A549 (cell line): ENCODE results near the gene FAF1. TPM values are rescaled to one million over a fixed set of nuclear protein-coding genes. Genes with fewer than 3 reads are reported as not detected.

Source experiments
- ATAC-seq, 2 experiments: fragments of 200-7000 bp in 1 of 2; fragments of >200 bp in 1 of 2; cut with Nextera tagmentation in 1 of 2; cut with Tn5 transposase in 1 of 2; 3 replicates each; pipeline versions ENCODE4 v1.8.0 to v1.9.1; 2018 to 2020; ENCODE audit warnings: mild to moderate bottlenecking in 1 of 2, moderate library complexity in 1 of 2
- CTCF ChIA-PET: fragments of 300-600 bp; sonication (Branson Sonifier 250); formaldehyde crosslinking; extraction: SDS; loops from one replicate; lab custom pipeline; 2021; ENCODE audit warnings: antibody characterized with exemption, inconsistent platforms; lab: Yijun Ruan, JAX
- POLR2A ChIA-PET: fragments of 350-600 bp; formaldehyde crosslinking; extraction: SDS; loops from one replicate; lab custom pipeline; 2021; ENCODE audit warnings: antibody characterized with exemption, inconsistent platforms; lab: Yijun Ruan, JAX
- DNase-seq, 2 experiments: peaks; one replicate each; pipeline versions ENCODE4 v3.0.0 to v3.0.0-alpha.2; 2011 to 2016; ENCODE audit warnings: low read depth in 1 of 2, low spot score in 1 of 2
- FAIRE-seq: peaks from 2 replicates; lab custom pipeline; 2011; peaks lifted over from hg19 to GRCh38; lab: Jason Lieb, UNC
- H3K27ac ChIP-seq, 2 experiments: fragments of >200 bp; sonication (Bioruptor Twin); formaldehyde crosslinking; 3 replicates each; pipeline ENCODE4 v1.5.1; 2016 to 2017
- H3K4me1 ChIP-seq: fragments of >200 bp; sonication (Bioruptor Twin); formaldehyde crosslinking; 3 replicates; pipeline ENCODE4 v1.6.1; 2016
- H3K4me2 ChIP-seq: fragments of >200 bp; sonication (Bioruptor Twin); formaldehyde crosslinking; 3 replicates; pipeline ENCODE4 v1.6.1; 2016
- H3K4me3 ChIP-seq: fragments of >200 bp; sonication (Bioruptor Twin); formaldehyde crosslinking; 3 replicates; pipeline ENCODE4 v1.5.1; 2016
- H3K9me3 ChIP-seq: fragments of >200 bp; sonication (Bioruptor Twin); formaldehyde crosslinking; 3 replicates; pipeline ENCODE4 v1.6.1; 2016
- CHD2 ChIP-seq: fragments of 150-350 bp; IDR thresholded peaks from 2 replicates; pipeline ENCODE4 v1.6.1; 2014; ENCODE audit warnings: low read length; ENCODE audit not compliant: partially characterized antibody
- EHMT2 ChIP-seq: fragments of 200-600 bp; sonication (generic); IDR thresholded peaks from 2 replicates; pipeline ENCODE4 v1.6.1; 2016; ENCODE audit warnings: antibody characterized with exemption, low read depth, mild to moderate bottlenecking, moderate library complexity
- ELK1 ChIP-seq: fragments of 150-350 bp; IDR thresholded peaks from 2 replicates; pipeline ENCODE4 v1.6.1; 2014; ENCODE audit warnings: low read depth, mild to moderate bottlenecking, low read length
- EP300 ChIP-seq, 2 experiments: fragments of >200 bp; sonication (Bioruptor Twin); formaldehyde crosslinking; IDR thresholded peaks; 2 replicates in 1 of 2; 3 replicates in 1 of 2; pipeline ENCODE4 v1.6.1; 2016 to 2017
- FOSB ChIP-seq: fragments of 250-450 bp; sonication (Bioruptor Pico); IDR thresholded peaks from 2 replicates; pipeline ENCODE4 v1.5.0; 2020; ENCODE audit warnings: mild to moderate bottlenecking, moderate library complexity
- FOXS1 ChIP-seq: fragments of 250-450 bp; sonication (Bioruptor Pico); IDR thresholded peaks from 2 replicates; pipeline ENCODE4 v1.5.0; 2020; ENCODE audit warnings: mild to moderate bottlenecking, moderate library complexity
- GATA3 ChIP-seq: IDR thresholded peaks from 2 replicates; pipeline ENCODE4 v1.6.1; 2012; ENCODE audit warnings: borderline replicate concordance
- HOXB5 ChIP-seq: fragments of 250-450 bp; sonication (Bioruptor Pico); IDR thresholded peaks from 2 replicates; pipeline ENCODE4 v1.5.0; 2020; ENCODE audit warnings: mild to moderate bottlenecking, moderate library complexity
- JUN ChIP-seq, 2 experiments: fragments of >200 bp; sonication (Bioruptor Twin); formaldehyde crosslinking; IDR thresholded peaks; 2 replicates in 1 of 2; 3 replicates in 1 of 2; pipeline ENCODE4 v1.6.1; 2016 to 2017
- JUNB ChIP-seq: fragments of >200 bp; sonication (Bioruptor Twin); formaldehyde crosslinking; IDR thresholded peaks from 2 replicates; pipeline ENCODE4 v1.6.1; 2016
- NR3C1 ChIP-seq: fragments of >200 bp; sonication (Bioruptor Twin); formaldehyde crosslinking; IDR thresholded peaks from 3 replicates; pipeline ENCODE4 v1.6.1; 2017
- POLR2AphosphoS2 ChIP-seq: conservative IDR thresholded peaks from 2 replicates; pipeline ENCODE4 v1.6.1; 2012; ENCODE audit warnings: low read length, improper control_type of control experiment, inconsistent platforms
- RAD21 ChIP-seq, 2 experiments: fragments of >200 bp in 1 of 2; sonication (Bioruptor Twin) in 1 of 2; formaldehyde crosslinking in 1 of 2; IDR thresholded peaks in 1 of 2; conservative IDR thresholded peaks in 1 of 2; 2 replicates in 1 of 2; 3 replicates in 1 of 2; pipeline ENCODE4 v1.6.1; 2012 to 2018; ENCODE audit warnings: inconsistent platforms in 1 of 2
- RCOR1 ChIP-seq: fragments of 150-350 bp; IDR thresholded peaks from 2 replicates; pipeline ENCODE4 v1.6.1; 2014; ENCODE audit warnings: antibody characterized with exemption, low read length, low read depth
- RFX5 ChIP-seq: fragments of 450-650 bp; IDR thresholded peaks from 2 replicates; pipeline ENCODE4 v1.7.1; 2014; ENCODE audit warnings: antibody characterized with exemption, mild to moderate bottlenecking, moderate library complexity
- SMC3 ChIP-seq: fragments of >200 bp; sonication (Bioruptor Twin); formaldehyde crosslinking; IDR thresholded peaks from 3 replicates; pipeline ENCODE4 v1.6.1; 2018; ENCODE audit warnings: inconsistent platforms
- TFCP2L1 ChIP-seq: fragments of 250-450 bp; sonication (Bioruptor Pico); IDR thresholded peaks from 2 replicates; pipeline ENCODE4 v1.5.0; 2021; ENCODE audit warnings: mild to moderate bottlenecking
- TP53 ChIP-seq: fragments of 250-450 bp; sonication (Bioruptor Pico); IDR thresholded peaks from 2 replicates; pipeline ENCODE4 v1.5.0; 2021; ENCODE audit warnings: mild to moderate bottlenecking, moderate library complexity
- USF2 ChIP-seq: fragments of 450-650 bp; IDR thresholded peaks from 2 replicates; pipeline ENCODE4 v1.6.1; 2014; ENCODE audit warnings: antibody characterized with exemption
- ZFP36 ChIP-seq: fragments of 450-650 bp; IDR thresholded peaks from 2 replicates; pipeline ENCODE4 v1.6.1; 2014; ENCODE audit warnings: borderline replicate concordance; ENCODE audit not compliant: partially characterized antibody
- ZNF302 ChIP-seq: fragments of 250-450 bp; sonication (Bioruptor Pico); IDR thresholded peaks from 2 replicates; pipeline ENCODE4 v1.9.0; 2021; ENCODE audit warnings: inconsistent platforms, mild to moderate bottlenecking, moderate library complexity
- WGBS: methylation state at CpG from one replicate; pipeline ENCODE4 v1.1.6; 2017; ENCODE audit errors: missing lambda C conversion rate; 5-methylcytosine and 5-hydroxymethylcytosine counted together
- polyA plus RNA-seq, 4 experiments: library from polyadenylated mRNA; depleted of rRNA in 3 of 4; stranded (reverse); fragments of >200 nt; fragmentation: RNase III in 1 of 4; extraction: RNeasy Plus Mini Kit Qiagen cat#74134 plus additional on column Dnase treatment in 1 of 4; gene quantifications; 2 replicates in 3 of 4; 3 replicates in 1 of 4; pipeline ENCODE4 v1.2.3, GENCODE V29; 2011 to 2017
- TF ChIP-seq, protein P1 (sequence below): fragments of 250-450 bp; sonication (Bioruptor Pico); IDR thresholded peaks from 2 replicates; pipeline ENCODE4 v1.5.0; 2021; ENCODE audit warnings: mild to moderate bottlenecking, moderate library complexity, borderline replicate concordance
- TF ChIP-seq, protein P2 (sequence below): fragments of >200 bp; sonication (Bioruptor Twin); formaldehyde crosslinking; IDR thresholded peaks from 3 replicates; pipeline ENCODE4 v1.5.1; 2016

FAF1 gene
- polyA plus RNA-seq, 2 of the 4 experiments (the other 2 are of a cell fraction), result 31.7 to 46.2 TPM

DNA sequence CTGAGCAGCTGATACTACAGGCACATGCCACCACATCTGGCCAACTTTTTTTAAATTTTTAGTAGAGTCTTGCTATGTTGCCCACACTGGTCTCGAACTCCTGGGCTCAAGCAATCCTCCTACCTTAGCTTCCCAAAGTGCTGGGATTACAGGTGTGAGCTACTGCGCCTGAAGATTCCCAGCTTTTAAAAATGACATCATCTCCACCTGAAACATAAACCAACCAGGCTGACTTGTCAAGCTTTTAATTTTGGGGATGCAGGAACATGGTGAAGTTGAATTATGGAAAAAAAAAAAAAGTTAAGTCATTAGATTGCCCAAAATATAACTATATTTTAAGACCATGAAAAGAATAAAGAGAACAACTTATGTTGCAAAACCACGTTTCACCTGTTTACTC is 350.6 kb downstream of the FAF1 start:
- FAIRE-seq (no peak), DNase-seq (no peak), ATAC-seq (no peak)
- no peak for TF ChIP-seq EHMT2
- no peak for TF ChIP-seq RCOR1
- no peak for TF ChIP-seq GATA3
- TF ChIP-seq FOXS1 (CRISPR knock-in tag), result no peak
- no peak for TF ChIP-seq RFX5
- TF ChIP-seq, protein P1, sequence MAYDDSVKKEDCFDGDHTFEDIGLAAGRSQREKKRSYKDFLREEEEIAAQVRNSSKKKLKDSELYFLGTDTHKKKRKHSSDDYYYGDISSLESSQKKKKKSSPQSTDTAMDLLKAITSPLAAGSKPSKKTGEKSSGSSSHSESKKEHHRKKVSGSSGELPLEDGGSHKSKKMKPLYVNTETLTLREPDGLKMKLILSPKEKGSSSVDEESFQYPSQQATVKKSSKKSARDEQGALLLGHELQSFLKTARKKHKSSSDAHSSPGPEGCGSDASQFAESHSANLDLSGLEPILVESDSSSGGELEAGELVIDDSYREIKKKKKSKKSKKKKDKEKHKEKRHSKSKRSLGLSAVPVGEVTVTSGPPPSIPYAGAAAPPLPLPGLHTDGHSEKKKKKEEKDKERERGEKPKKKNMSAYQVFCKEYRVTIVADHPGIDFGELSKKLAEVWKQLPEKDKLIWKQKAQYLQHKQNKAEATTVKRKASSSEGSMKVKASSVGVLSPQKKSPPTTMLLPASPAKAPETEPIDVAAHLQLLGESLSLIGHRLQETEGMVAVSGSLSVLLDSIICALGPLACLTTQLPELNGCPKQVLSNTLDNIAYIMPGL (CRISPR knock-in tag), result no peak
- TF ChIP-seq JUN (IDR thresholded peaks at IDR 0.05), result no peak
- no peak for TF ChIP-seq TP53 (CRISPR knock-in tag)
- no peak for TF ChIP-seq POLR2AphosphoS2
- TF ChIP-seq ZNF302 (CRISPR knock-in tag), result no peak
- no peak for TF ChIP-seq ELK1
- WGBS, result 93% methylated on average over 3 of the region's 3 CpGs
- H3K4me2 ChIP-seq, result no peak overlapping the region
- H3K27ac ChIP-seq, result no peak overlapping the region
- ChIA-PET CTCF (interaction anchor here (0.9 to 6.6 kb wide), 2 partner anchors 95 to 241 kb away, joined by 3 to 33 read pairs; no protein-coding TSS in a partner anchor), POLR2A (no interaction called here)
- no peak overlapping the region for H3K4me3 ChIP-seq
- H3K4me1 ChIP-seq, result no peaks in the 10 kb centered on the region
- H3K9me3 ChIP-seq, result no peaks in the 10 kb centered on the region

GRCh38 chr1:50605186-50605875 is 354.7 kb downstream of the FAF1 start:
- ChIA-PET POLR2A (no interaction called here), CTCF (interaction anchor here (0.6 to 6.6 kb wide), 10 partner anchors 9 to 514 kb away, joined by 3 to 33 read pairs (median 4); no protein-coding TSS in a partner anchor)
- peak; percentile 19 to 35 for DNase-seq
- Histone ChIP-seq H3K4me1 (peaks cover 13% of the 10 kb centered on the region; the same call in 1 of the 3 replicates), H3K4me3 (no peak overlapping the region), H3K27ac (no peak overlapping the region), H3K9me3 (no peaks in the 10 kb centered on the region), H3K4me2 (no peak overlapping the region)
- WGBS, result 95% methylated on average over 2 of the region's 2 CpGs
- FAIRE-seq, result no peak
- ATAC-seq, result peak; percentile 64 to 81; a peak in 4 of 6 replicates
- TF ChIP-seq, protein P2, sequence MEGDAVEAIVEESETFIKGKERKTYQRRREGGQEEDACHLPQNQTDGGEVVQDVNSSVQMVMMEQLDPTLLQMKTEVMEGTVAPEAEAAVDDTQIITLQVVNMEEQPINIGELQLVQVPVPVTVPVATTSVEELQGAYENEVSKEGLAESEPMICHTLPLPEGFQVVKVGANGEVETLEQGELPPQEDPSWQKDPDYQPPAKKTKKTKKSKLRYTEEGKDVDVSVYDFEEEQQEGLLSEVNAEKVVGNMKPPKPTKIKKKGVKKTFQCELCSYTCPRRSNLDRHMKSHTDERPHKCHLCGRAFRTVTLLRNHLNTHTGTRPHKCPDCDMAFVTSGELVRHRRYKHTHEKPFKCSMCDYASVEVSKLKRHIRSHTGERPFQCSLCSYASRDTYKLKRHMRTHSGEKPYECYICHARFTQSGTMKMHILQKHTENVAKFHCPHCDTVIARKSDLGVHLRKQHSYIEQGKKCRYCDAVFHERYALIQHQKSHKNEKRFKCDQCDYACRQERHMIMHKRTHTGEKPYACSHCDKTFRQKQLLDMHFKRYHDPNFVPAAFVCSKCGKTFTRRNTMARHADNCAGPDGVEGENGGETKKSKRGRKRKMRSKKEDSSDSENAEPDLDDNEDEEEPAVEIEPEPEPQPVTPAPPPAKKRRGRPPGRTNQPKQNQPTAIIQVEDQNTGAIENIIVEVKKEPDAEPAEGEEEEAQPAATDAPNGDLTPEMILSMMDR, result peak; percentile 55
- TF ChIP-seq SMC3 (peak; percentile 50; the same call in 2 of the 3 replicates), ZFP36 (no peak), RAD21 (conservative IDR thresholded peaks at IDR 0.05 in 1 of 2, IDR thresholded peaks at IDR 0.05 in 1 of 2) (peak; percentile 49 to 64; a peak in 4 of 5 replicates)

DNA sequence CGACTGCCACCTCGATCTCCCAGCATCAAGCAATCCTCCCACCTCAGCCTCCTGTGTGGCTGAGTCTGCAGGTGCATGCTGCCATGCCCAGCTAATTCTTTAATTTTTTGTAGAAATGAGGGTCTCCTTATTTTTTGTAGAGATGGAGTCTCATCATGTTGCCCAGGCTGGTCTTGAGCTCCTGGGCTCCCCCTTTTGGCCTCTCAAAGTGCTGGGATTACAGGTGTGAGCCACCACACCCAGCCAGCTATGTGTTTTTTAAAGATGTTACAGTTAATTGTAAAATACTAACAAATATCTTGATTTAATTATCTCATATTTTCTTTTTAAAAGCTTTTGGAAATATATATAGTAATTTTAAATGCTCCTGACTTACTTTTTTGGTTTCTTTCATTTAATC is 355.5 kb downstream of the FAF1 start:
- H3K4me2 ChIP-seq, result no peak overlapping the region
- ChIA-PET CTCF (interaction anchor here (1.1 to 6.6 kb wide), 5 partner anchors 12 to 236 kb away, joined by 3 to 33 read pairs (median 6); no protein-coding TSS in a partner anchor), POLR2A (no interaction called here)
- FAIRE-seq (no peak), ATAC-seq (no peak), DNase-seq (no peak)
- H3K27ac ChIP-seq, result peak overlapping the region in 1 of 2 experiments; percentile 69; a peak in 1 of 6 replicates
- peaks cover 13% of the 10 kb centered on the region; the same call in 1 of the 3 replicates for H3K4me1 ChIP-seq
- no peak overlapping the region for H3K4me3 ChIP-seq
- 100% methylated on average over 2 of the region's 2 CpGs for WGBS
- no peaks in the 10 kb centered on the region for H3K9me3 ChIP-seq
- TF ChIP-seq HOXB5 (CRISPR knock-in tag) (no peak), RFX5 (no peak), JUN (IDR thresholded peaks at IDR 0.05) (no peak), EP300 (IDR thresholded peaks at IDR 0.05) (no peak), TFCP2L1 (no peak), EHMT2 (no peak), ELK1 (no peak), CHD2 (no peak), USF2 (no peak), FOXS1 (CRISPR knock-in tag) (no peak), NR3C1 (no peak), FOSB (CRISPR knock-in tag) (no peak), JUNB (no peak)
- TF ChIP-seq, protein P1 (CRISPR knock-in tag), result no peak
